HFF-Myc (cell line): ENCODE results near the gene ZMYND8.
"Not testable (repeated sequence)": the region's sequence is repeated elsewhere in the genome, so short reads cannot be mapped to it uniquely, and the experiment has no call there.

ENCODE experiments used
- DNase-seq: peaks from one replicate; pipeline ENCODE4 v3.0.0-alpha.2; 2011; ENCODE audit warnings: low read depth; ENCODE audit errors: extremely low read depth
- H3K4me3 ChIP-seq: replicated peaks from 2 replicates; pipeline ENCODE4 v1.5.1; 2011; ENCODE audit warnings: low read depth, mild to moderate bottlenecking, control low read depth, low read length
- TF ChIP-seq, protein P1 (sequence below): IDR thresholded peaks from 2 replicates; pipeline ENCODE4 v1.5.1; 2012; ENCODE audit warnings: mild to moderate bottlenecking, low read depth, low read length, control low read depth; ENCODE audit errors: missing control alignments

The ZMYND8 gene

DNA sequence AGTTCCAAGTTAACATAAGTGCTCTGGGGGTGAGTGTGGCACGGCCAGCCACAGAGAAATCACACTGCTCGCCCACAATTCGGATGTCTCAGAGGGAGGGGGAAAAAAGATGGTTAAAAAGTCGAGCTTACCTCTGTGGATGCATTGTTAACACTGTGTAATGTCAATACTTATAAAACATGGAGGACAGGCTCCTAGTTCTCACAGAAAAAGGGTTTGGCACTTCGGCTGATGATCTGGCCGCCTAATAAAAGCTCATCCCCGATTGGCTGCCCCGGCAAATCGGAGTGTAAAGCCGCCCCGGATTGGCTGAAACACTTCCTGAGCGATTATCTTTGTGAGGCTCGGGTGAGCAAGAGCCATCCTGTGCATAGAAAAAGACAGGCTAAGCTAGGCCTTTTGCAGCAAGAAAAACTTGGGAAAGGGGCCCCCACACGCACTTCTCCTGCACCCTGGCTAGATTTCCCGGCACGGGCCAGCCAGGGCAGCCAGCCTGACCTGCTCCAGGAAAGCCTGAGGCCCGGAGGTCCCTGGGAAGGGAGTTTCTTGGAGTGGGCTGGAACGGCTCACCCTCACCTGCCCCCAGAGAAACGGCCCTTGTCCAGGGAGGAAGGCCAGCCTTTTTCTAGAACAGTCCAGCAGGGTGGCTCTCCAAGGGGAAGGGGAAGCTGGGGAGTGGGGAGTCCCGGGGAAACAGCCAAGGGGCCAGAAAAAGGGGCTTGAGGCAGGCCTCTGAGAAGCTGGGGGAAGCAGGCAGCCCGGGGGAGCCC is at the start of gene ZMYND8:
Gene ZMYND8 (minus strand): TSS at position 174 of the 770 bp plus-strand sequence. CDS start 29 bp downstream, at position 145.
- TF ChIP-seq, protein P1, sequence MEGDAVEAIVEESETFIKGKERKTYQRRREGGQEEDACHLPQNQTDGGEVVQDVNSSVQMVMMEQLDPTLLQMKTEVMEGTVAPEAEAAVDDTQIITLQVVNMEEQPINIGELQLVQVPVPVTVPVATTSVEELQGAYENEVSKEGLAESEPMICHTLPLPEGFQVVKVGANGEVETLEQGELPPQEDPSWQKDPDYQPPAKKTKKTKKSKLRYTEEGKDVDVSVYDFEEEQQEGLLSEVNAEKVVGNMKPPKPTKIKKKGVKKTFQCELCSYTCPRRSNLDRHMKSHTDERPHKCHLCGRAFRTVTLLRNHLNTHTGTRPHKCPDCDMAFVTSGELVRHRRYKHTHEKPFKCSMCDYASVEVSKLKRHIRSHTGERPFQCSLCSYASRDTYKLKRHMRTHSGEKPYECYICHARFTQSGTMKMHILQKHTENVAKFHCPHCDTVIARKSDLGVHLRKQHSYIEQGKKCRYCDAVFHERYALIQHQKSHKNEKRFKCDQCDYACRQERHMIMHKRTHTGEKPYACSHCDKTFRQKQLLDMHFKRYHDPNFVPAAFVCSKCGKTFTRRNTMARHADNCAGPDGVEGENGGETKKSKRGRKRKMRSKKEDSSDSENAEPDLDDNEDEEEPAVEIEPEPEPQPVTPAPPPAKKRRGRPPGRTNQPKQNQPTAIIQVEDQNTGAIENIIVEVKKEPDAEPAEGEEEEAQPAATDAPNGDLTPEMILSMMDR: no peak
- H3K4me3 ChIP-seq: peak within 1 kb of the TSS; percentile 53
- peak; percentile 91 for DNase-seq

DNA sequence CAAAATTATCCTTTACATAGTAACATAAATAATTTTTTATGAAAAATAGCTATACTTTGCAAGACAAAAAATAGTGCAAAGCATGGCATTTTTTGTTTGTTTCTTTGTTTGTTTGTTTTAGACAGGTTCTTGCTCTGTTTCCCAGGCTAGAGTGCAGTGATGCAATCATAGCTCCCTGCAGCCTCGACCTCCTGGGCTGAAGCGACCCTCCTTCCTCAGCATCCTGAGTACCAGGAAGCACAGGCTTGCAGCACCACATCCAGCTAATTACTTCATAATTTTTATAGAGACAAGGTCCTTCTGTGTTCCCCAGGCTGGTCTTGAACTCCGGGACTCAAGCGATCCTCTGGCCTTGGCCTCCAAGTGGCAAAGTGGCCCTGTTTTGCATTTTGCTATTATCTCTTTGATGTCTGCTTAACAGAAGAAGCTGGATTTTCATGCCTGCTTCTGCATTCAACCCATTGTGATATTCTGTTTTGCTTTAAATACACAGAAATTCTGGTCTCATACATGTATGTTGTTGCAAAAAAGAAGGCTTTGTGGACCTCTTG is 49.4 kb upstream of the ZMYND8 start:
- DNase-seq: no peak
- TF ChIP-seq, protein P1: no peak
- no peak overlapping the region for H3K4me3 ChIP-seq

DNA sequence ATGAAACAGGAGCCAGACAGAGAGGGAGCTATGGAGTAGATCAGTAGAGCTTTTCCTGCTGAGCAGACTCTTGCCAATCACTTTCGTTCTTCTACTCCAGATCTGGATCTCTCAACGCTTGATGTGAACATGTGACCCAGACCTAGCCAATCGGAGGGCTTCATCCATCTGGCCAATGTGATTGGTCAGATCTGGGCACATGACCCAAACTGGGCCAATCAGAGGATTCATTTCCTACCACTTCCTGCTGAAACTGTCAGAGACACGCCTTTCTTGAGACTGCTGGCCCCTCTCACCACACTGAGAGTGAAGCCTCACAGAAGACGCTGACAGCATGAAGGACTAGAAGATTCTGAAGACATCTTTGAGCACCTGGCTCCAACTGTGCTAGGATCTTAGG is 44.2 kb upstream of the ZMYND8 start:
- DNase-seq: no peak

DNA sequence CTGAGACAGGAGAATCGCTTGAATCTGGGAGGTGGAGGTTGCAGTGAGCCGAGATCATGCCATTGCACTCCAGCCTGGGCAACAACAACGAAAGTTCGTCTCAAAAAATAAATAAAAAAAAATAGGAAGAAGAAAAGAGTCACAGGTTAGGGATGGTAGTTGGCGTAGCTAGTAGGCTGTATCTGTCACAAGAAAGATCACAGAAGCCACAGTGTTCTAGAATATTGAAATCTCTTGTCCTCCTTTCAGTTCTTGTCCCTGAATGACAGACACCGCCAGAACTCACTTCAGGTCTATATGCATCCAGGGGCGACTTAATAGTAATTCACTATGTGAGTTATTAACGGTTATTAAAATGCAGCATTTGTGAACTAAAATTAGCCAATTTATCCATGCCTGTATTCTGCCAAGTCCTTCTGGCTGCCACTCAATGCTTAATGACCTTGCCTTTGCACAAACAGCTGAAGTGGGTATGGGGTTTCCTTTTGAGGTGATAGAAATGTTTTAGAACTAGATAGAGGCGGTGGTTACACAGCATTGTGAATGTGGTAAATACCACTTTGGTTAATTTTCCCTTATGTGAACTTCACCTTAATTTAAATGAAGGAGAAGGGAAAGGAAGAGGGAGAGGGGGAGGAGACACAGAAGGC is 41.3 kb upstream of the ZMYND8 start:
- TF ChIP-seq, protein P1: no peak
- DNase-seq: no peak
- H3K4me3 ChIP-seq: no peak overlapping the region

More for the DNA sequence above, 44.2 kb upstream of the ZMYND8 start:
- no peak overlapping the region for H3K4me3 ChIP-seq
- TF ChIP-seq, protein P1: no peak

DNA sequence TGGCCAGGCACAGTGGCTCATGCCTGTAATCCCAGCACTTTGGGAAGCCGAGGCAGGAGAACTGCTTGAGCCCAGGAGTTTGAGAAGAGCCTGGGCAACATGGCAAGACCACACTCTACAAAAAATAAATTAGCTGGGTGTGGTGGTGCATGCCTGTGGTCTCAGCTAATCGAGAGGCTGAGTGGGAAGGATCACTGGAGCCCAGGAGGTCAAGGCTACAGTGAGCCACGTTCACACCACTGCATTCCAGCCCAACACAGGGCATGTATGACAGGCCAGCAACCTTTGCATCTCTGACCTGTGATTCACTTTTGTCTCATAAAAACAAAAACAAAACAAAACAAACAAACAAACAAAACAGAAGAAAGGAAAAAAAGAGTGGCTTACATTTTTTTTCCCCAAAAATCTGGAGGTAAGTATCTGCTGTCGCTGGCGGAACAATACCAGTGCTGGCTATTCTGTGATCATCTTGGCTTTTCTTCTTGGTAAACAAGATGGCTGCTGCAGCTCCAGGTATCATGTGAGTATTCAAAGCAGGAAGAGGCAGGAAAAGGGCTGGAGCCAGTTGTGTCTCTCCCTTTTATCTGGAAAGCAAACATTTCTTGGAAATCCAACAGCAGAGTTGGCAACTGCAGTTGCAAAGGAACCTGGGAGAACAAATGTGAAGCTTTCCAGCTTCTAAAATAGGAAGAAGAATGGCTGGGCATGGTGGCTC is 40.4 kb upstream of the ZMYND8 start:
- TF ChIP-seq, protein P1: no peak
- no peak for DNase-seq

DNA sequence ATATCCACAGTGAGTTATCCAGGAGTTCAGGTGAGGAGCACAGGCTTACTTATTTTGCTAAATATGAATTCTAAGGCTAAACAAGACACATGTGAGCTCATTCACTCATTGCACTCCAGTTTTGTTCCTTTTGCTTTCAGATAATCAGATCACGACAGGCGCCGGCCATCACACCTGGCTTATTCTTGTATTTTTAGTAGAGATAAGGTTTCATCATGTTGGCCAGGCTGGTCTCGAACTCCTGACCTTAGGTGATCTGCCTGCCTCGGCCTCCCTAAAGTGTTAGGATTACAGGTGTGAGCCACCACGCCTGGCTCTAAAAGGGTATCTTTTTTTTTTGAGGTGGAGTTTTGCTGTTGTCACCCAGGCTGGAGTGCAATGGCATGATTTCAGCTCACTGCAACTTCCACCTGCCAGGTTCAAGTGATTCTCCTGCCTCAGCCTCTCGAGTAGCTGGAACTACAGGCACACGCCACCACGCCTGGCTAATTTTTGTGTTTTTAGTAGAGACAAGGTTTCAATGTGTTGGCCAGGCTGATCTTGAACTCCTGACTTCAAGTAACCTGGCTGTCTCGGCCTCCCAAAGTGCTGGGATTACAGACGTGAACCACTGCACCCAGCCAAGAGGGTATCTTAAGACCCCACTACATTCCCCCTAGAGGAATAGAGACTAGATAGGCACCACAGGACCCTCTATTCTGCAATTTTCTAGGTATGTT is 37.5 kb upstream of the ZMYND8 start:
- H3K4me3 ChIP-seq, DNase-seq: not testable (repeated sequence)

More for the DNA sequence above, 40.4 kb upstream of the ZMYND8 start:
- no peak overlapping the region for H3K4me3 ChIP-seq
